GM18499 (cell line): ENCODE measurements around the gene ANO9.
"Not testable (repeated sequence)": the region's sequence is repeated elsewhere in the genome, so short reads cannot be mapped to it uniquely, and the experiment has no call there.

Experiments
- ATAC-seq: cut with Tn5 transposase; IDR thresholded peaks from one replicate; pipeline ENCODE4 v1.9.1; 2021; ENCODE audit warnings: moderate number of reproducible peaks; ENCODE audit not compliant: insufficient read depth, unreplicated experiment

The ANO9 gene

DNA sequence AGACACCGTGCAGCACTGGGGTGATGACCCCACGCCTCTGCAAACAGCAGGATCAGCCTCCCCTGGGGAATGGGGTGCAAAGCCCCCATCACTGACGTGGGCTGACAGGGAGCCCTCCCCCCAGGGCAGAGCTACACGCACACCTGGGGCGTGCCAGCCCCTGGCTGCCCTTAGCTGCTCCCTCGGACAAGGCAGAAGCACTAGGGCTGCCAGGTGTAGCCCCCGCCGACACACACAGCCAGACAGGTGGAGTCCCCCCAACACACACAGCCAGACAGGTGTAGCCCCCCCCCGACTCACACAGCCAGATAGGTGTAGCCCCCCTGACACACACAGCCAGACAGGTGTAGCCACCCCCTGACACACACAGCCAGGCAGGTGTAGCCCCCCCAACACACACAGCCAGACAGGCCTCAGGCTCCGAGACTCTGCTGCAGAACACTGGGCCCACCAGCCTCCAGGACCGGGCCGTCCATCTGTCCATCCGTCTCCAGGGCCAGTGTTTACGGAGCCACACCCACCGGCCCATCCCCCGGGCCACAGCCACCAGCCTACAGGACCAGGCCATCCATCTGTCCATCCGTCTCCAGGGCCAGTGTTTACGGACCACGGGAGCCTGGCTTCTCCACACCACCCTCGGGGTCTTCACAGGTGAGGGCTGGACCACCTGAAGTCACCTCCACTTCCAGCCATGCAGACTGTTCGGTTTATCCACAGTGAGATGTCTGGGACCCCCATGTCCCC is 3.5 kb downstream of the ANO9 start:
- no peak for ATAC-seq

DNA sequence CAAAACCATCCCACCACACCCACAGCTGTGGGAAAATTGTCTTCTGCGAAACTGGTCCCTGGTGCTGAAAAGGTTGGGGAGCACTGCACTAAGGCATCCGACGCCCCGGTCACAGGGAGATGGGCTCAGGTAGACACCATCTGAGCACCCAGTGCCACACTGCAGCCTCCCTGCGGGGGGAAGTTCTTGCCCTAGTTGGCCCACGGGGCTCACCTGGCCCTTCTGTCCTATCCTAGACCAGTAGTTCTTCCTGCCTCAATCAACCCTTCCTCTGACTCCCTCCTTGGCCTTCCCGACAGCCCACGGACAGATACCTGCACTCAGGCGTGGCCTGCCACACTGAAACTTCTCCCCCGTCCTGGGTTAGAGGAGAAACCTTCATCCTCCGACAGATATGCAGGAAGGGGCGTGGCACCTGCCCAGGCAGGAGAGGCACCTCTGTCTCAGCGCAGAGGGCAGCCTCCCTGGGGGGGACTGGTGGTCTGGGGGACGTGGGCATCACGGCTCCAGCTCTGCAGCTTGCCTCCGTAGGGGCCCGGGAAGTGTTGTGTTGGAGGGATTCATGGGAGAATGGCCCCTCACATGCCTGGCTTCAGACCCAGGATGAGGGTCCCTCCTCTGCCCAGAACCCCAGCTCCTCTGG is 4.5 kb downstream of the ANO9 start:
- no peak for ATAC-seq

DNA sequence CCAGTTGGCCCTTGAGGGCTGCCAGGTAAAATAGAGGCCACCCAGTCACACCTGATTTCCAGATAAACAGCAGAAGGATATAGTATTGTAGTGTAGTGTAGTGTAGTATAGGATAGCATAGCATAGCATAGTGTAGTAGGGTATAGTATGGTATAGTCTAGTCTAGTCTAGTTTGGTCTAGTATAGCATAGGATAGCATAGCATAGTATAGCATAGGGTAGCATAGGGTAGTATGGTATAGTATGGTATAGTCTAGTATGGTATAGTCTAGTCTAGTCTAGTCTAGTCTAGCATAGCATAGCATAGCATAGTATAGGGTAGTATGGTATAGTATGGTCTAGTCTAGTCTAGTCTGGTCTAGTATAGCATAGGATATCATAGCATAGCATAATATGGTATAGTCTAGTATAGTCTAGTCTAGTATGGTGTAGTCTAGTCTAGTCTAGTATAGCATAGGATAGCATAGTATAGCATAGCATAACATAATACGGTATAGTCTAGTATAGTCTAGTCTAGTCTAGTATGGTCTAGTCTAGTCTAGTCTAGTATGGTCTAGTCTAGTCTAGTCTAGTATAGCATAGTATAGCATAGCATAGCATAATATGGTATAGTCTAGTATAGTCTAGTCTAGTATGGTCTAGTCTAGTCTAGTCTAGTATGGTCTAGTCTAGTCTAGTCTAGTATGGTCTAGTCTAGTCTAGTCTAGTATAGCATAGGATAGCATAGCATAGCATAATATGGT is 6.6 kb downstream of the ANO9 start:
- not testable (repeated sequence) for ATAC-seq

DNA sequence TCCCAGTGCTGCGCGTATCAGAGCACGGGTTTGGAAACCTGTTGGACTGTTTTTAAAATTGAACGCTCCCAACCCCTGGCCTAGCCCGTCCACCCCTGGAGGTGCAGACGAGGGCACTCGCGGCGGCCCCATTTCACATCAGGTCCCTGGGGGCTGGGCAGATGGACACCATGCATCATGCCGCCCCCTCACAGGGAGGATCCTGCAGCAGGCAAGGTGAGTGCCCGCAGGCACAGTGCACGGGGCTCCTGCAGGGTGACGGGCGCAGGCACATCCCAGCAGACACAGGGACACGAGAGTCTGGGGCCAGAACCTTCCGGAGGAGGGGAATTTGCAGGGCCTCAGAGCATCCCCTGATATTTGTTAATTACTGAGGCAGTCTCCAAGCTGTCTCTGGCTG is 7.3 kb downstream of the ANO9 start:
- ATAC-seq, result no peak

DNA sequence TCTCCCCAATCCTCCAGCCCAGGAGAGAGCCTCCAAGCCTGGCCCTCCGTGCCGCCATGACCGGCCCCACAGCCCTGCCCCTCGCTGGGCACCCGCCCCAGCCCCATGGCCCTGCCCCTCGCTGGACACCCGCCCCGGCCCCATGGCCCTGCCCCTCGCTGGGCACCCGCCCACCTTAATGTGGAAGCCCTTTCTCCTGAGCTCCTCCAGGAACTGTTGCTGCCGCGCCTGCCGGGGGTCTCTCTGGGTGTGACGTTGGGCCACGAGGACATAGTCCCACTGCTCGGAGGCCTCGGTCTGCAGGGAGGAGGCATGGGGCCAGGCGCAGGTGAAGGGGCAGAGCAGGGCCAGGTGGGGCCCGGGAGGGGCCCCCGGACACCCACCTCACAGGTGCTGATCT is 8.2 kb downstream of the ANO9 start:
- no peak for ATAC-seq

DNA sequence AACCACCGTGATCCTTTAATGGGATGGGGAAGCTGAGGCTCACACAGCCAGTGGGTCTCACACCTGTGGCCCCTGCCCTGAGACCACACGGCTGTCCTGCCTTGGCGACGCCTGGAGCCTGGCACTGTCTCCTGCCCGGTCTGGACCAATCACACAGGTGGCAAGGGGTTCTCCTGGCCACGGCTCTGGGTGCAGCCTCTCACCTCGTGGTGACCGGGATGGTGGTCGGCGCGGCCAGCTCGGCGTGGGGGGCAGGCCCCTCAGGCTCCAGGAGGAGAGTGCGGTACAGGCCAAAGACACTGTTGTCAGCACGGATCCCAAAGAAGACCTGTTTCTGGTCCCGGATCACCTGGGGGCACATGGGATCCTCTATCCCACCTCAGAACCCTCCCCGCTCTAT is 8.7 kb downstream of the ANO9 start:
- ATAC-seq, result no peak

DNA sequence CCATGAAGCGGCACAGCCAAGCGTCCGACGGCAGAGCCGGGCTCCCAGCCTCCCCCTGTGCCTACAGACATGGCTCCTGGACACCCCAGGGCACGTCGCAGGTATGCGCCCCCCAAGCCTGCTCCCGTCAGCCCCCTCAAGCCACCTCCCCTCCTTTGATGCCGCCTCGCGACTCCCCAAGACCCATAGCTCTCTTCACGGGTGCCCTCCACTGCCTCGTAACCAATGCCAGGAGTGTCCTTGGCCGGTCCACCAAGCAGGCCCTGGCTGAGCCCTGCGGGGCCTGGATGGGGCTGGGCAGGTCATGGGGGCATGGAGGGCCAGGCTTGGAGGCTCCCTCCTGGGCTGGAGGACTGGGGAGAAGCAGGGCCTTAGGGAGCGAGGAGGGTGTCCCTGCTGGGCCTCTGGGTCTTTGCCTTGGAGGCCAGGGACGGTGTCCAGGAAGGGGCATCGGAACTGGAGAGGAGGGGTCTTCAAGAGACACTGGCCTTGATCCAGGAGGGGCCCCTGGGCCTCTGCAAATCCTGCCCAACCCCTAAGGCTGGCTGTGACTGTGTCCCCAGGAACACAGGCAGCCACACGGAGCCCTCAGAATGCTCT is 9.2 kb downstream of the ANO9 start:
- no peak for ATAC-seq

DNA sequence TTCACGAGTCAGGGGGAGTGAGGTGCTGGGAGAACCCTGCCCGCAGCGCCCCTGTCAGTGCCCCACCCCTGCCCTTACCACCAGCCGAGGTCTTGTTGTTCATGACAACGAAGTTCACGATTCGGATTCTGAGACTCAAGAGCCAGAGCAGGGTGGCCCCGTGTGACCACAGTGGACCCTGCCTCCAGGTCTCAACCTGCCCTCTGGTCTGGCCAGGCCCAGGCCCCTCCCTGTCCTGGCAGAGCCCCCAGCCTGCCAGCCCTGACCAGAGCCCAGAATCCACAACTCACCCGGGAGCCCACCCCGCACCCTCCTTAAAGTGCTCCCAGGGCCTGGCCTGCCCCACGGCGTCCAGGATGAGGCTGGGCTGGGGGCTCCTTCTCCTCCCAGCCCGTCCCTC is 9.9 kb downstream of the ANO9 start:
- ATAC-seq, result no peak

DNA sequence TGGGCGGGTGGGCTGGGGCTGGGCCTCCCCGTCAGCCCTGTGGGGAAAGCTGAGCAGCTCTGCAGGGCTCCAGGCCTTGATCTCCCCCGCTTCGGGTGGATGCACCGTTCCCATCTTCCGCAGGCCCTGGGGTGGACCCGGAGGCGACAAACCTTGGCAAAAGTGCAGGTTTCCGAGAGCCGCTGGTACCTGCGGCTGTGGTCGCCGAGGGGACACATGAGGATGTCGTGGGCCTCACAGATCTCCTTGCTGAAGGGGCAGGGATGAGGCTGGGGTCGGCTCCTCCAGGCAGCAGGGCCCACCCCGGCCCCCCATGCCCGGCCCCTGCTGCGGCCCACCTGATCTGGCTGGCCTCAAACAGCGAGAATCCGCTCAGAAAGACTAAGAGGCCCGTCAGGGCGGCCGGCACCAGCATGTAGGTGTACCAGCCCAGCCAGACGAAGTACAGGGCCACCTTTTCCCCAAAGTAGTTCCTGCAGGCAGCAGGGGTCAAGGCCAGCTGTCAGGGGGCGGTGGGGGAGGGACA is 11.8 kb downstream of the ANO9 start:
- no peak for ATAC-seq

DNA sequence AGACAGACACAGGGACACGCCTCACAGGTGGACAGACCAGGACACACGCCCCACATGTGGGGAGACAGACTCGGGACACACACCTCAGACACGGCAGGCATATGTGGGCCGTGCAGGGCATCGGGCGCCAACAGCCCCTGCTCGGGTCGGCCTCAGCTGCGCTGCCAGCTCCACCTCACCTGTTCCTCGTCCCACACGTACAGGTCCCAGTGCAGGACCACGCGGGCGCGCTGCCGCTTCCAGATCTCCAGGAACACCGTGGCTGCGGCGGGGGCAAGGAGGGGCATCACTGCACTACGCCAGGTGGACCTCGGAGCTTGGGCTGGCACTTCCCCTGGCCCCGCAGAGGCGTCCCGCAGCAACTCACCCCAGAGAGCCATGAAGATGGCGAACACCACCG is 12.4 kb downstream of the ANO9 start:
- no peak for ATAC-seq

DNA sequence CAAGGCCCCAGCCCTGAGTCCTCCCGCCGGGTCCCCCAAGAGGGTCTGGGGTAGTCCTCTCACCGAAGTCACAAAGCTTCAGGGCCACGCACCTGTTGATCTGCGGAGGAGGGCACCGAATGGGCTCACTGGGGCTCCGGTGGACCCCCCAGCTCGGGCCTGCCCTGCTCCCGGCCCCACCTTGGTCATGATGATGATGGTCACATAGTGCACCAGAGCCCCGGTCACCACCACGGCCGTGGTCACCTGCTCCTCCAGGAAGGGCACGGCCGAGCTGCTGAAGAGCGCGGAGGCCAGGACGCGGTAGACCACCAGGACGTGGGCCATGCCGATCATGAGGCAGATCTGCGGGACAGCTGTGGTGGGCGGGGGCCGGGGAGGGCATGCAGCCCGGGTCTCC is 13.5 kb downstream of the ANO9 start:
- no peak for ATAC-seq

DNA sequence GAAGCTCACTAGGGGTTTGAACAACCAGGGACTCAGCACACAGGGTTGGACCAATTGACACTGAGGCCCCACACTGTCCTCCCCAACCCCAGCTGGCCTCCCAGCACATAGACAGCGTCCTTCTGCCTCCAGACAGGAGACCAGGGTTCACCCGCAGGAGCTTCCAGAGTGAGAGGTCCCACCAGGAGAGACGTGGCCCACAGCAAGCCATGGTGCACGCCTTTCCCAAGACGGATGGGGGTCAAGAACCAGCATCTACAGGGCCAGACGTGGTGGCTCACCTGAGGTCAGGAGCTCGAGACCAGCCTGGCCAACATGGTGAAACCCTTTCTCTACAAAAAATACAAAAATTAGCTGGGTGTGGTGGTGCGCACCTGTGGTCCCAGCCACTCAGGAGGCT is 15.0 kb downstream of the ANO9 start:
- no peak for ATAC-seq

DNA sequence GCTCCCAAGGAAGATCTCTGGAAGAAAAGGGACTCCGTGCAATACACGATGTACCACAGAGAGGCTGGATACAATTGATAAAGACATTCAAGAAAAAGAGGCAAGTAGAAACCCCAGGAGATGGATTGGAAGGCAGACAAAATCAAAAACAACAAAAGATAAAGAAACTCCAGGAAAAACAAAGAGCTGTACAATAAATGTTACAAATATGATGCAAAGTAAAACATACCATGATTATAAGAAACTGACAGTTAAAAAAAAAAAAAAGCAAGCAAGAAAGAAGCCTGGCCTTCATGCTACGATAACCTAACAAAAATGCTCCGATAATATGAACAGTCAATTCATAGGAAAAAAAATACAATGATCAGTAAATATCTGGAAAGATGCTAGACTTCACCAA is 16.5 kb downstream of the ANO9 start:
- no peak for ATAC-seq

DNA sequence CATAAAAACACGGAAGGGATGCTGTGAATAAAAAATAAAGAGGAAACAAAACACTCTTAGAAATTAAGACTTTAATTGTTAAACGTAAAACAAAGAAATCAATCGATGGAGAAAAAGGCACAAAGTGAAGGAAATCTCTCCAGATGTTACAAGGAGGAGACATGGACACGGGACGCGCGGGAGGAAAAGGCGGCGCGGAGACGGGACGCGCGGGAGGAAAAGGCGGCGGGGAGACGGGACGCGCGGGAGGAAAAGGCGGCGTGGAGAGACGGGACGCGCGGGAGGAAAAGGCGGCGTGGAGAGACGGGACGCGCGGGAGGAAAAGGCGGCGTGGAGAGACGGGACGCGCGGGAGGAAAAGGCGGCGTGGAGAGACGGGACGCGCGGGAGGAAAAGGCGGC is 17.0 kb downstream of the ANO9 start:
- ATAC-seq, result not testable (repeated sequence)

DNA sequence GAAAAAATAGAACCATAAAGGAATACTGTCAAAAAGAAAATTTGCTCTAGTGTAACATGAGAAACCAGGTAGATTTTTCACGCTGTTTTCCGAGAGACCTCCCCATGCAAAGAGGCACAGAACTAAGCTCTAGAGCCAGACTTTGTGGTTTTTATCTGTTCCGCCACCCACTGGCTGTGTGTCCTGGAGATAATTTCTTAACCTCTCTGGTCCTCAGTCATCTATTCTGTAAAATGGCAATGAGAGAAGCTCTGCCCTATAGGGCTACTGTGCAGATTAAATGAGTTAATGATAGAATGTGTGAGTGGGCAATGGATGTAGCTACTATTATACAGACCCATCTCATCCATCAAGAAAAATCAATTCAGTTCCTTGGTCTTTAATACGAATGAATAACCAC is 17.6 kb downstream of the ANO9 start:
- ATAC-seq, result no peak

DNA sequence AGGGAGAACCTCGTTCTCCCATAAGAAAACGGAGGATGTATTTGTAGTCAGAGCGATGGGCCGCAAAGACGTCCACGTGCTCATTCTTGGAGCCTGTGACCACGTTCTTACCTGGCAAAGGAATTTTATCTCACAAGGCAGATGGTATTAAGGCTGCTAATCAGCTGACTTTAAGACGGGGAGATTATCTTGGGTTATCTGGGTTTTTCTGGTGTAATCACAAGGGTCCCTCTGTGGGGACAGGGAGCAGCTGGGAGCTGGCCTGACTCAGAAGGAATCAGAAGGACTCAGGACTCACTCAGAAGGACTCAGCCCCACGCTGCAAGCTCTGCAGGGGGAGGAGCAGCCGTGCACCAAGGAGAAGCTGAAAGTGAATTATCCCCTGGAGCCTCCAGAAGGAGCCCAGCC is 19.6 kb downstream of the ANO9 start:
- ATAC-seq, result no peak

DNA sequence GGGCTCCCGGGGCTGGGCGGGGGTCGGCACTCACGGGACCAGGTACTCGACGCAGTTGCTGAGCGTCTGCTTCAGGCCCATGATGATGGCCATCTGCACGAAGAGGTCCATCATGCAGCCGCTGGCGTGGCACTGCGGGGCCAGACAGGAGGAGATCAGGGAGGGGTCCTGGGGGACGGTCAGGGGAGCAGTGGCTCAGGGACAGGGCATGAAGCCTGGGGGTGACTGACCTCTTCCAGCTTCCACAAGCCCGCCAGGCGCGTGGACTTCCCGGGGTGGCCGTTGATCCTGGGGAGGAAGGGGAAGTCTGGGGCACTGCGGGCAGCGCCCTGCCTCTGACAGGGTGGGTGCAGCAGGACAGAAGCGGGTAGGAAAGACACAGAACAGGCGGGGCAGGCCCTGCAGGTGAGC is 20.9 kb downstream of the ANO9 start:
- ATAC-seq, result no peak

DNA sequence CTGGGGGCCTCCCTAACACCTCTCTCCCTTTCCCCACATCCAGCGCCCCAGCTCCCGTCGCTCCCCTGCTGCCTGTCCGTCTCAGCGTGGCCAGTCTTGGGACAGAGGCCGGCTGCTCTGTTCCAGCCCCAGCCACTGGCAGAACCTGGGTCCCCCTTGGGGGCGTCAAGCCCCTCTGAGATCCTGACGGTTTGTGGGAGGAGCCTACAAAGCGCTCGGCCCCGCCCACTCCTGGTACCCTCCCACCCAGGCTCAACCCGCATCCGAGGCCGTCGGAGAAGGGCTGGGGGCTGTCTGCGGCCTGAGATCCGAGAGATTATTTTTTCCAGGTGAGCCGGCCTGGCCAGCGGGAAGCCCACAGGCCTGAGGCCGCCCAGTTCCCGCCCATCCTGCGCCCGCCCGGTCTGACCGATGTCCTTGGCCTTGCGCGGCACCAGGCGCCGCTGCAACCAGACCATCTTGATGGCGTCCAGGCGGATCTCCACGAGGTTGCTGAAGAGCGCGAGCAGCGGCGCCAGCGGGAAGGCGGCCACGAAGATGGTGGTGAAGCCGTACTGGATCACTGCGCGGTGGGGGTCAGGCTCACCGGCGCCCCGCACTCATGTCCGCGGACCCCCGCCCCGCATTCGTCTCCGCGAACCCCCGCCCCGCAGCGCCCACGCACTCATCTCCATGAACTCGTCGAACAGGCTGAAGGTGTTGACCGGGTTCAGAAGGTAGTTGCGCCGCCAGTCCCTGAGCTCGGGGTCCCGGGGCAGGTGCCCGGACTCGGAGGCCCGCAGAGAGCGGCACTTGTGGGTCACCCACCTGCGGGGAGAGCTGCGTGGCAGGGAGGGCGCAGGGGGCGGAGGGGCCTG is 21.5 kb downstream of the ANO9 start:
- no peak for ATAC-seq

DNA sequence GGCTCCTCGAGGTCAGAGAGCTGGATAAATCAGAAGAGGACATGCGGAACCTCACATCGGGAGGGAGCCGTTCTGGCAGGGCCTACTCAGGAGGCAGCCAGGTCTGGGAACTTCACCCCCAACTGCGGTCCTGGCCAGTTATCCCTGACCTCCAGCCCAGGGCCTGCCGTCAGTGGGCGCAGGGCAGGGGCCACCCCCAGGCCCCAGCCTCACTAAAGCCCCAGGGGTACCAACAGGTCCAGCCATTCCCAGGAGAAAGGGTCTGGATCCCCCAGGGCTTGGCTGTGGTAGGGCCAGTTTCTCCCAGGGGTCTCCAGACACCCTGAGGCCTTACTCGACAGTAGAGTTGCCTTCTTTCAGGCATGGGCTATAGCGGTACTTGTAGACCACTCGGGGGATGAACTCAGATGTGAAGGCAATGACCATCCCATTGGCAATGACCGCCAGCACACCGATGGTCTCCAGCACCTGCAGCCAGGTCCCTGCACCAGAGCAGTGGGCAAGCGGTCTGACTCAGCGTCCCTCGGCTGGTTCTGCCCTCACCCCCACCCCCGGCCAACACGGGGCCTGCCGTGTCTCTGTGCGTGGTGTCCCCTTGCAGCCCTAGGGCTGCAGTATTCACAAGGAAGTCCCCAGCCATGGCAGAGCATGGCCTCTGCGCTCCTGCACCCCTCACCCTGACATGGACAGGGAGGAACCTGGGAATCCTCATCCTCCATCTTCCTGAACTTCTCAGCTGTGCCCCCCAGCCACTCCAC is 22.4 kb downstream of the ANO9 start:
- ATAC-seq, result no peak
